Heart left ventricle (tissue), 16 donors: ENCODE data around the gene SND1. TPM values are rescaled to one million over a fixed set of nuclear protein-coding genes. Genes with fewer than 3 reads are reported as not detected.

Experiments
- ATAC-seq, 4 donors: fragments of 200-7000 bp; cut with Tn5 transposase; one replicate each; pipeline ENCODE4 v1.9.1; 2020 to 2022; ENCODE audit warnings: moderate library complexity in 4 of 4, mild to moderate bottlenecking in 3 of 4, moderate number of reproducible peaks in 1 of 4
- DNase-seq, 5 donors: peaks; one replicate each; pipeline ENCODE4 v3.0.0-alpha.2; 2020
- H3K27ac ChIP-seq, 12 donors: fragments of 200-600 bp; sonication (generic) in 4 of 12; one replicate each; pipeline versions ENCODE4 v1.5.0 to v1.8.0; 2016 to 2022; ENCODE audit warnings: mild to moderate bottlenecking in 2 of 12
- H3K27me3 ChIP-seq, 9 donors: fragments of 200-600 bp; sonication (generic) in 2 of 9; one replicate each; pipeline versions ENCODE4 v1.5.1 to v1.8.0; 2016 to 2022; ENCODE audit warnings: mild to moderate bottlenecking in 3 of 9
- H3K36me3 ChIP-seq, 9 donors: fragments of 200-600 bp; sonication (generic) in 2 of 9; one replicate each; pipeline versions ENCODE4 v1.5.0 to v1.8.0; 2018 to 2022; ENCODE audit warnings: mild to moderate bottlenecking in 2 of 9
- H3K4me1 ChIP-seq, 12 donors: fragments of 200-600 bp; sonication (generic) in 4 of 12; one replicate each; pipeline versions ENCODE4 v1.5.0 to v1.8.0; 2016 to 2022; ENCODE audit warnings: mild to moderate bottlenecking in 3 of 12
- H3K4me3 ChIP-seq, 12 donors: fragments of 200-600 bp; sonication (generic) in 4 of 12; one replicate each; pipeline versions ENCODE4 v1.5.0 to v1.8.0; 2017 to 2022; ENCODE audit warnings: mild to moderate bottlenecking in 9 of 12, moderate library complexity in 4 of 12
- H3K9me3 ChIP-seq, 12 donors: fragments of 200-600 bp; sonication (generic) in 4 of 12; one replicate each; pipeline versions ENCODE4 v1.5.0 to v1.8.0; 2016 to 2022; ENCODE audit warnings: mild to moderate bottlenecking in 1 of 12
- CTCF ChIP-seq, 12 donors: fragments of 200-600 bp; sonication (generic) in 4 of 12; IDR thresholded peaks; one replicate each; pipeline versions ENCODE4 v1.5.0 to v1.8.0; 2018 to 2022; ENCODE audit warnings: antibody characterized with exemption in 12 of 12, mild to moderate bottlenecking in 5 of 12
- POLR2A ChIP-seq, 2 donors: fragments of 450-650 bp; IDR thresholded peaks; one replicate each; pipeline ENCODE4 v1.6.1; 2017; ENCODE audit warnings: antibody characterized with exemption in 2 of 2, mild to moderate bottlenecking in 2 of 2, moderate library complexity in 2 of 2
- WGBS, 4 donors: extraction: QIAGEN DNeasy Blood & Tissue Kit in 2 of 4; methylation state at CpG; one replicate each; pipeline versions ENCODE4 v1.1.5 to v1.1.7; 2013 to 2018; 5-methylcytosine and 5-hydroxymethylcytosine counted together
- intact Hi-C, 10 donors: fragments of 100-400 bp; cut with DNase I; formaldehyde crosslinking; loops; one replicate each; pipeline versions ENCODE4 v1.11.1 to v1.14.2; 2022
- polyA plus RNA-seq, 2 donors: library from polyadenylated mRNA; stranded (reverse); fragments of 200-250 nt; gene quantifications; one replicate each; pipeline ENCODE4 v1.2.3, GENCODE V29; 2013
- total RNA-seq, 9 donors: library from RNA; depleted of rRNA in 2 of 9; stranded (reverse); fragments of >200 nt in 2 of 9; fragmentation: NEBNext Ultra II Directional in 3 of 9; extraction: Animal tissue kit (Norgen Biotek cat#: 25700) in 3 of 9; gene quantifications; one replicate each; pipeline versions ENCODE4 v1.1.0 to v1.2.4, GENCODE V29; 2016 to 2023
- donor health status: ischemic (EF 13 %, LVEDD 7.1; RV severe dilation, severe dysfunction).
- donor health status: healthy with polysubstance abuse.
- donor health status: DM: no; HTN: yes; CAD: no.
- donor health status: DM: no; HTN: no; CAD: no.
- donor health status: ischemic (EF 25% LVEDD 6.9; RV normal size, moderate dysfunction).
- donor health status: ischemic (EF 25% LVEDD 5.7; RV mildly dilated, moderate dysfunction).
- donor health status: healthy.
- donor health status: DM: yes; HTN: yes; CAD: no.
- donor health status: ischemic (EF 35%, LVEDD 5.7; RV mildly dilated, moderate dysfunction).
- donor health status: nonischemic (EF 11% LVEDD 7.7; RV severe dilation, severe dysfunction).
- donor health status: DM: yes; HTN: yes; CAD: no.
- donor health status: PGD.
- donor health status: ischemic (EF 29% LVEDD 5.4; RV normal size, mild dysfunction).
- donor health status: nonischemic (EF 23%, LVEDD 6.1; RV moderate dilation, normal function).

Gene SND1
- total and polyA plus RNA-seq, 11 donors, result 45.6 to 115 (median 76.3) TPM

GRCh38 chr7:127682140-127682539, 30.1 kb downstream of the SND1 start:
- ATAC-seq, result no peak
- H3K9me3 ChIP-seq, result peaks cover 0 to 13% (median 0%) of the 10 kb centered on the region in 12 donors
- H3K4me3 ChIP-seq, result no peak overlapping the region
- H3K27ac ChIP-seq, result no peak overlapping the region
- H3K27me3 ChIP-seq, result no peaks in the 10 kb centered on the region
- DNase-seq, result no peak
- H3K36me3 ChIP-seq, result peaks cover 0 to 12% (median 8%) of the 10 kb centered on the region in 9 donors
- intact Hi-C loops, result no loop called here
- no peak for TF ChIP-seq POLR2A (IDR thresholded peaks at IDR 0.05)
- no peak for TF ChIP-seq CTCF (IDR thresholded peaks at IDR 0.05)
- H3K4me1 ChIP-seq, result peaks cover 0 to 39% (median 15%) of the 10 kb centered on the region in 12 donors
- 75 to 90% (median 89%) methylated on average over 2 of the region's 2 CpGs for WGBS, 4 donors

- ATAC-seq (peak in 1 of 4 donors; percentile 29), DNase-seq (no peak)
- TF ChIP-seq POLR2A (IDR thresholded peaks at IDR 0.05) (no peak), CTCF (IDR thresholded peaks at IDR 0.05) (no peak)
- 54 to 67% (median 60%) methylated on average over 4 of the region's 4 CpGs for WGBS, 4 donors
- peaks cover 0 to 33% (median 13%) of the 10 kb centered on the region in 12 donors for H3K4me1 ChIP-seq
- H3K27ac ChIP-seq, result no peak overlapping the region
- no peaks in the 10 kb centered on the region for H3K27me3 ChIP-seq
- H3K4me3 ChIP-seq, result no peak overlapping the region
- H3K36me3 ChIP-seq, result peaks cover 0 to 29% (median 22%) of the 10 kb centered on the region in 9 donors
- peaks cover 0 to 13% (median 0%) of the 10 kb centered on the region in 12 donors for H3K9me3 ChIP-seq
- intact Hi-C loops, result no loop called here
Measured at GRCh38 chr7:127683776-127684681, 32.0 kb downstream of the SND1 start.

- no peak for ATAC-seq
- no peak for DNase-seq
- intact Hi-C loops, result no loop called here
- TF ChIP-seq POLR2A (IDR thresholded peaks at IDR 0.05) (no peak), CTCF (IDR thresholded peaks at IDR 0.05) (no peak)
- no peaks in the 10 kb centered on the region for H3K27me3 ChIP-seq
- no peak overlapping the region for H3K4me3 ChIP-seq
- H3K4me1 ChIP-seq, result peaks cover 0 to 17% (median 7%) of the 10 kb centered on the region in 12 donors
- no peaks in the 10 kb centered on the region for H3K9me3 ChIP-seq
- no peak overlapping the region for H3K27ac ChIP-seq
- 91 to 94% (median 93%) methylated on average over 1 of the region's 1 CpG for WGBS, 4 donors
- H3K36me3 ChIP-seq, result peaks cover 0 to 58% (median 40%) of the 10 kb centered on the region in 9 donors
Measured at GRCh38 chr7:127689194-127689772, 37.3 kb downstream of the SND1 start.

GRCh38 chr7:127690337-127690736, 38.3 kb downstream of the SND1 start:
- peaks cover 0 to 67% (median 50%) of the 10 kb centered on the region in 9 donors for H3K36me3 ChIP-seq
- 90 to 97% (median 93%) methylated on average over 3 of the region's 3 CpGs for WGBS, 4 donors

More at GRCh38 chr7:127690337-127690736, 38.3 kb downstream of the SND1 start:
- Histone ChIP-seq H3K4me3 (no peak overlapping the region), H3K27me3 (no peaks in the 10 kb centered on the region), H3K27ac (no peak overlapping the region), H3K9me3 (no peaks in the 10 kb centered on the region), H3K4me1 (peaks cover 0 to 7% (median 0%) of the 10 kb centered on the region in 12 donors)
- DNase-seq (no peak), ATAC-seq (no peak)
- TF ChIP-seq POLR2A (IDR thresholded peaks at IDR 0.05) (no peak), CTCF (IDR thresholded peaks at IDR 0.05) (no peak)
- intact Hi-C loops, result no loop called here
